Stimulated activated naive B cell treated with anti-CD40 and anti-IgM and Interleukin-4, amounts not matched to agents 10 μg/mL and 1 μg/mL and 100 μg/mL, for 72 hours (primary cell): ENCODE measurements around the gene PCDHA4.
"Not testable (repeated sequence)": the region's sequence is repeated elsewhere in the genome, so short reads cannot be mapped to it uniquely, and the experiment has no call there.

Experiments used
- ATAC-seq, 2 donors: fragments of 150-1000 bp; cut with Tn5 transposase; replicated peaks; 2 replicates each; pipeline ENCODE4 v1.10.0; 2021; ENCODE audit warnings: moderate library complexity in 1 of 2
- DNase-seq: peaks from one replicate; pipeline ENCODE4 v3.0.0; 2021
- H3K27ac Mint-ChIP-seq: one replicate; pipeline ENCODE4 v1.8.0; 2022; ENCODE audit warnings: mild to moderate bottlenecking, mixed read lengths
- H3K27me3 Mint-ChIP-seq, 2 donors: one replicate each; pipeline ENCODE4 v1.8.0; 2022; ENCODE audit warnings: mixed read lengths in 2 of 2
- H3K36me3 Mint-ChIP-seq, 2 donors: one replicate each; pipeline ENCODE4 v1.8.0; 2022; ENCODE audit warnings: mixed read lengths in 2 of 2, mild to moderate bottlenecking in 1 of 2
- H3K4me1 Mint-ChIP-seq, 2 donors: one replicate each; pipeline ENCODE4 v1.8.0; 2022; ENCODE audit warnings: mixed read lengths in 2 of 2, mild to moderate bottlenecking in 1 of 2
- H3K4me3 Mint-ChIP-seq, 2 donors: one replicate each; pipeline ENCODE4 v1.8.0; 2022; ENCODE audit warnings: mild to moderate bottlenecking in 2 of 2, mixed read lengths in 2 of 2, moderate library complexity in 1 of 2
- H3K9me3 Mint-ChIP-seq, 2 donors: one replicate each; pipeline ENCODE4 v1.8.0; 2022; ENCODE audit warnings: mixed read lengths in 2 of 2, mild to moderate bottlenecking in 1 of 2

Gene PCDHA4

DNA sequence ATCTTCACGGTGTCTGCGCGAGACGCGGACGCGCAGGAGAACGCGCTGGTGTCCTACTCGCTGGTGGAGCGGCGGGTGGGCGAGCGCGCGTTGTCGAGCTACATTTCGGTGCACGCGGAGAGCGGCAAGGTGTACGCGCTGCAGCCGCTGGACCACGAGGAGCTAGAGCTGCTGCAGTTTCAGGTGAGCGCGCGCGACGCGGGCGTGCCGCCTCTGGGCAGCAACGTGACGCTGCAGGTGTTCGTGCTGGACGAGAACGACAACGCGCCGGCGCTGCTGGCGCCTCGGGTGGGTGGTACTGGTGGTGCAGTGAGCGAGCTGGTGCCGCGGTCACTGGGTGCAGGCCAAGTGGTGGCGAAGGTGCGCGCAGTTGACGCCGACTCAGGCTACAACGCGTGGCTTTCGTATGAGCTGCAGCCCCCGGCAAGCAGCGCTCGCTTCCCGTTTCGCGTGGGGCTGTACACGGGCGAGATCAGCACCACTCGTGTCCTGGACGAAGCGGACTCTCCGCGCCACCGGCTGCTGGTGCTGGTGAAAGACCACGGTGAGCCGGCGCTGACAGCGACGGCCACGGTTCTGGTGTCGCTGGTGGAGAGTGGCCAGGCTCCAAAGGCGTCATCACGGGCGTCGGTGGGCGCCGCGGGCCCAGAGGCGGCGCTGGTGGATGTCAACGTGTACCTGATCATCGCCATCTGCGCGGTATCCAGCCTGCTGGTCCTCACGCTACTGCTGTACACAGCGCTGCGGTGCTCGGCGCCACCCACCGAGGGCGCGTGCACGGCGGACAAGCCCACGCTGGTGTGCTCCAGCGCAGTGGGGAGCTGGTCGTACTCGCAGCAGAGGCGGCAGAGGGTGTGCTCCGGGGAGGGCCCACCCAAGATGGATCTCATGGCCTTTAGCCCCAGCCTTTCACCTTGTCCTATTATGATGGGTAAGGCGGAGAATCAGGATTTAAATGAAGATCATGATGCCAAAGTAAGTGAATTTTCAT lies 22.9 kb downstream of the PCDHA4 start:
- not testable (repeated sequence) for ATAC-seq, H3K4me1 Mint-ChIP-seq, DNase-seq, H3K36me3 Mint-ChIP-seq, H3K4me3 Mint-ChIP-seq, H3K27ac Mint-ChIP-seq
- Mint-ChIP-seq H3K27me3 (peaks cover 35 to 58% of the 10 kb centered on the region in 2 donors), H3K9me3 (peaks cover 16 to 17% of the 10 kb centered on the region in 2 donors)

- Mint-ChIP-seq H3K4me1 (no peaks in the 10 kb centered on the region), H3K9me3 (peaks cover 16 to 17% of the 10 kb centered on the region in 2 donors), H3K4me3 (no peak within 1 kb of the TSS), H3K36me3 (peaks cover 2 to 11% of the 10 kb centered on the region in 2 donors), H3K27me3 (peaks cover 16 to 35% of the 10 kb centered on the region in 2 donors), H3K27ac (peak within 1 kb of the TSS; percentile 73)
- ATAC-seq (no peak), DNase-seq (no peak)
Observed at GRCh38 chr5:140833993-140834392, 27.1 kb downstream of the PCDHA4 start, which contains the start of gene PCDHA7. PCDHA7 (plus strand) TSS chr5:140834269; CDS start chr5:140834384, 115 bp downstream.

GRCh38 chr5:140834439-140835008 lies 27.7 kb downstream of the PCDHA4 start:
- not testable (repeated sequence) for H3K4me3 Mint-ChIP-seq, DNase-seq, ATAC-seq, H3K4me1 Mint-ChIP-seq
- peaks cover 19 to 34% of the 10 kb centered on the region in 2 donors for H3K27me3 Mint-ChIP-seq
- peaks cover 16 to 17% of the 10 kb centered on the region in 2 donors for H3K9me3 Mint-ChIP-seq
- peak overlapping the region; percentile 73 for H3K27ac Mint-ChIP-seq
- peaks cover 2 to 11% of the 10 kb centered on the region in 2 donors for H3K36me3 Mint-ChIP-seq

- Mint-ChIP-seq H3K27ac (peak overlapping the region; percentile 20), H3K36me3 (peaks cover 2 to 11% of the 10 kb centered on the region in 2 donors), H3K4me1 (no peaks in the 10 kb centered on the region), H3K4me3 (no peak overlapping the region), H3K9me3 (peaks cover 16 to 23% of the 10 kb centered on the region in 2 donors), H3K27me3 (peaks cover 27 to 42% of the 10 kb centered on the region in 2 donors)
- DNase-seq (no peak), ATAC-seq (no peak)
Observed at GRCh38 chr5:140835622-140836510, 29.0 kb downstream of the PCDHA4 start.

GRCh38 chr5:140840978-140841962 lies 34.4 kb downstream of the PCDHA4 start, which contains the start of gene PCDHA8:
PCDHA8 (plus strand) TSS chr5:140841187; CDS start chr5:140841322, 135 bp downstream.
- no peak for DNase-seq
- ATAC-seq = no peak
- peaks cover 15 to 27% of the 10 kb centered on the region in 2 donors for H3K27me3 Mint-ChIP-seq
- H3K4me1 Mint-ChIP-seq = no peaks in the 10 kb centered on the region
- H3K27ac Mint-ChIP-seq = no peak within 1 kb of the TSS
- no peaks in the 10 kb centered on the region for H3K36me3 Mint-ChIP-seq
- H3K9me3 Mint-ChIP-seq = peaks cover under 1 to 13% of the 10 kb centered on the region in 2 donors
- no peak within 1 kb of the TSS for H3K4me3 Mint-ChIP-seq

- H3K4me3 Mint-ChIP-seq = no peak overlapping the region
- H3K27ac Mint-ChIP-seq = no peak overlapping the region
- peaks cover 26 to 31% of the 10 kb centered on the region in 2 donors for H3K27me3 Mint-ChIP-seq
- ATAC-seq (no peak), DNase-seq (no peak)
- peaks cover 5 to 17% of the 10 kb centered on the region in 2 donors for H3K9me3 Mint-ChIP-seq
- H3K4me1 Mint-ChIP-seq = no peaks in the 10 kb centered on the region
- no peaks in the 10 kb centered on the region for H3K36me3 Mint-ChIP-seq
Observed at GRCh38 chr5:140842798-140843733, 36.2 kb downstream of the PCDHA4 start.

- H3K4me1 Mint-ChIP-seq, H3K36me3 Mint-ChIP-seq, H3K27ac Mint-ChIP-seq, ATAC-seq, H3K4me3 Mint-ChIP-seq, H3K9me3 Mint-ChIP-seq, DNase-seq: not testable (repeated sequence)
- peaks cover 14 to 23% of the 10 kb centered on the region in 2 donors for H3K27me3 Mint-ChIP-seq
Observed at GRCh38 chr5:140848139-140849102, 41.6 kb downstream of the PCDHA4 start, which contains the start of gene PCDHA9. PCDHA9 (plus strand) TSS chr5:140848382; CDS start chr5:140848496, 114 bp downstream.

DNA sequence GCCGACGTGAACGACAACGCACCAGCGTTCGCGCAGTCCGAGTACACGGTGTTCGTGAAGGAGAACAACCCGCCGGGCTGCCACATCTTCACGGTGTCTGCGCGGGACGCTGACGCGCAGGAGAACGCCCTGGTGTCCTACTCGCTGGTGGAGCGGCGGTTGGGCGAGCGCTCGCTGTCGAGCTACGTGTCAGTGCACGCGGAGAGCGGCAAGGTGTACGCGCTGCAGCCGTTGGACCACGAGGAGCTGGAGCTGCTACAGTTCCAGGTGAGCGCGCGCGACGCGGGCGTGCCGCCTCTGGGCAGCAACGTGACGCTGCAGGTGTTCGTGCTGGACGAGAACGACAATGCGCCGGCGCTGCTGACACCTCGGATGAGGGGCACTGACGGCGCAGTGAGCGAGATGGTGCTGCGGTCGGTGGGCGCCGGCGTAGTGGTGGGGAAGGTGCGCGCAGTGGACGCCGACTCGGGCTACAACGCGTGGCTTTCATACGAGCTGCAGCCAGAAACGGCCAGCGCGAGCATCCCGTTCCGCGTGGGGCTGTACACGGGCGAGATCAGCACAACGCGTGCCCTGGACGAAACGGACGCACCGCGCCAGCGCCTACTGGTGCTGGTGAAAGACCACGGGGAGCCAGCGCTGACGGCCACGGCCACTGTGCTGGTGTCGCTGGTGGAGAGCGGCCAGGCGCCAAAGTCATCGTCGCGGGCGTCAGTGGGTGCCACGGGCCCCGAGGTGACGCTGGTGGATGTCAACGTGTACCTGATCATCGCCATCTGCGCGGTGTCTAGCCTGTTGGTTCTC lies 43.2 kb downstream of the PCDHA4 start:
- not testable (repeated sequence) for H3K4me3 Mint-ChIP-seq, DNase-seq, H3K4me1 Mint-ChIP-seq, H3K36me3 Mint-ChIP-seq, H3K27ac Mint-ChIP-seq, H3K9me3 Mint-ChIP-seq, ATAC-seq
- peaks cover 14 to 26% of the 10 kb centered on the region in 2 donors for H3K27me3 Mint-ChIP-seq

DNA sequence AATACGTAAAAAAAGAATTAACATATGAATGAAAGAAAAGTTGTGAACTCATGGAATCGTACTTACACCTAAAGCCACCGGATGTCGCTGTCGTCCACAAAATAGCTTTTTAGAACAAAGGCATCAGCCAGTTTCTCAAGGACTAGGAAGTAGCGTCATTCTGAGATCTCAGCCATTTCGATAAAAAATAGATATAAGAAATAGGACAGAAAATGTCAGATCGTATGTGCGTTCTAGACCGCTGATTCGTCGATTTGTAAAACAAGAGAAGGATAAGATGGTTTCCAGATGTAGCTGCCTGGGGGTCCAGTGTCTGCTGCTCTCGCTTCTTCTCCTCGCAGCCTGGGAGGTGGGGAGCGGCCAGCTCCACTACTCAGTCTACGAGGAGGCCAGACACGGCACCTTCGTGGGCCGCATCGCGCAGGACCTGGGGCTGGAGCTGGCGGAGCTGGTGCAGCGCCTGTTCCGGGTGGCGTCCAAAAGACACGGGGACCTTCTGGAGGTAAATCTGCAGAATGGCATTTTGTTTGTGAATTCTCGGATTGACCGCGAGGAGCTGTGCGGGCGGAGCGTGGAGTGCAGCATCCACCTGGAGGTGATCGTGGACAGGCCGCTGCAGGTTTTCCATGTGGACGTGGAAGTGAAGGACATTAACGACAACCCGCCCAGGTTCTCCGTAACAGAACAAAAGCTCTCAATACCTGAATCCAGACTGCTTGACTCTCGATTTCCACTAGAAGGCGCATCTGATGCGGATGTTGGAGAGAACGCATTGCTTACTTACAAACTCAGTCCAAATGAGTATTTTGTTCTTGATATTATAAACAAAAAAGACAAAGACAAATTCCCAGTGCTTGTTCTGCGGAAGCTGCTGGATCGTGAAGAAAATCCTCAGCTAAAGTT lies 49.2 kb downstream of the PCDHA4 start, which contains the start of gene PCDHA10:
PCDHA10 (plus strand) TSS at position 126 of the 903 bp plus-strand sequence; CDS start at position 278, 152 bp downstream.
- no peak within 1 kb of the TSS for H3K4me3 Mint-ChIP-seq
- peaks cover 4 to 7% of the 10 kb centered on the region in 2 donors for H3K36me3 Mint-ChIP-seq
- ATAC-seq (no peak), DNase-seq (no peak)
- no peaks in the 10 kb centered on the region for H3K4me1 Mint-ChIP-seq
- peaks cover 6 to 12% of the 10 kb centered on the region in 2 donors for H3K9me3 Mint-ChIP-seq
- H3K27ac Mint-ChIP-seq = no peak within 1 kb of the TSS
- peaks cover 12 to 31% of the 10 kb centered on the region in 2 donors for H3K27me3 Mint-ChIP-seq
